GM23338 (cell line): ENCODE results near the gene SMPDL3B. TPM values are rescaled to one million over a fixed set of nuclear protein-coding genes. Genes with fewer than 3 reads are reported as not detected.

ENCODE experiments used
- ATAC-seq: fragments of 200-7000 bp; cut with Tn5 transposase; 3 replicates; pipeline ENCODE4 v1.9.1; 2020
- DNase-seq: peaks from one replicate; pipeline ENCODE4 v3.0.0-alpha.2; 2015; ENCODE audit warnings: low spot score
- H2AFZ ChIP-seq: fragments of 200-600 bp; sonication (generic); 2 replicates; pipeline ENCODE4 v1.8.0; 2016; ENCODE audit warnings: antibody characterized with exemption, mild to moderate bottlenecking, moderate library complexity
- H3F3A ChIP-seq: fragments of 200-600 bp; sonication (generic); replicated peaks from 2 replicates; pipeline ENCODE4 v1.8.0; 2017; ENCODE audit warnings: antibody characterized with exemption, mixed run types, low read depth
- H3K27ac ChIP-seq: fragments of 200-600 bp; sonication (generic); 2 replicates; pipeline ENCODE4 v1.6.1; 2016; ENCODE audit warnings: low read depth
- H3K27me3 ChIP-seq: fragments of 200-600 bp; sonication (generic); 2 replicates; pipeline ENCODE4 v1.8.0; 2016; ENCODE audit warnings: mild to moderate bottlenecking, mixed run types, moderate library complexity; ENCODE audit not compliant: insufficient read depth
- H3K36me3 ChIP-seq: fragments of 200-600 bp; sonication (generic); 2 replicates; pipeline ENCODE4 v1.8.0; 2016; ENCODE audit warnings: mild to moderate bottlenecking; ENCODE audit not compliant: insufficient read depth
- H3K4me1 ChIP-seq: fragments of 200-600 bp; sonication (generic); 2 replicates; pipeline ENCODE4 v1.8.0; 2016; ENCODE audit warnings: mild to moderate bottlenecking, moderate library complexity; ENCODE audit not compliant: insufficient read depth
- H3K4me2 ChIP-seq: fragments of 200-600 bp; sonication (generic); 2 replicates; pipeline ENCODE4 v1.7.1; 2017; ENCODE audit warnings: mixed run types
- H3K4me3 ChIP-seq: fragments of 200-600 bp; sonication (generic); 2 replicates; pipeline ENCODE4 v1.6.1; 2016; ENCODE audit warnings: mixed run types
- H3K79me2 ChIP-seq: fragments of 200-600 bp; sonication (generic); replicated peaks from 2 replicates; pipeline ENCODE4 v1.8.0; 2017; ENCODE audit warnings: mild to moderate bottlenecking; ENCODE audit not compliant: insufficient read depth
- H3K9me2 ChIP-seq: fragments of 200-600 bp; sonication (generic); 2 replicates; pipeline ENCODE4 v1.8.0; 2017; ENCODE audit not compliant: insufficient read depth
- H4K20me1 ChIP-seq: fragments of 200-600 bp; sonication (generic); replicated peaks from 2 replicates; pipeline ENCODE4 v1.8.0; 2017; ENCODE audit warnings: mild to moderate bottlenecking; ENCODE audit not compliant: insufficient read depth
- H3K27ac Mint-ChIP-seq: 2 replicates; pipeline ENCODE4 v1.8.0; 2020; ENCODE audit warnings: inconsistent platforms, mild to moderate bottlenecking, moderate library complexity, mixed read lengths
- H3K27me3 Mint-ChIP-seq: 3 replicates; pipeline ENCODE4 v1.8.0; 2022; ENCODE audit warnings: low read depth, mild to moderate bottlenecking, moderate library complexity, mixed read lengths, inconsistent platforms; ENCODE audit not compliant: insufficient read depth, poor library complexity
- H3K36me3 Mint-ChIP-seq: 3 replicates; pipeline ENCODE4 v1.8.0; 2021; ENCODE audit warnings: low read depth, mild to moderate bottlenecking, inconsistent platforms, moderate library complexity, mixed read lengths
- H3K4me1 Mint-ChIP-seq: 3 replicates; pipeline ENCODE4 v1.8.0; 2020; ENCODE audit warnings: mild to moderate bottlenecking, inconsistent platforms, mixed read lengths
- H3K4me3 Mint-ChIP-seq: 3 replicates; pipeline ENCODE4 v1.8.0; 2021; ENCODE audit warnings: moderate library complexity, mild to moderate bottlenecking, inconsistent platforms, mixed read lengths
- H3K9me3 Mint-ChIP-seq: 3 replicates; pipeline ENCODE4 v1.8.0; 2020; ENCODE audit warnings: moderate library complexity, mild to moderate bottlenecking, inconsistent platforms, mixed read lengths
- CREB1 ChIP-seq: fragments of 250-450 bp; sonication (Bioruptor Pico); IDR thresholded peaks from 2 replicates; pipeline ENCODE4 v1.5.0; 2020; ENCODE audit warnings: low read depth, mild to moderate bottlenecking, moderate library complexity
- CTCF ChIP-seq, 2 experiments: fragments of 200-600 bp in 1 of 2; sonication (generic) in 1 of 2; conservative IDR thresholded peaks; 2 replicates each; pipeline versions ENCODE4 v1.5.1 to v1.6.1; 2016 to 2017; ENCODE audit warnings: antibody characterized with exemption in 2 of 2, low read depth in 2 of 2, mild to moderate bottlenecking in 2 of 2, moderate library complexity in 1 of 2
- ETS1 ChIP-seq: IDR thresholded peaks from 2 replicates; pipeline ENCODE4 v1.6.1; 2016; ENCODE audit warnings: antibody characterized with exemption
- EZH2 ChIP-seq: fragments of 200-600 bp; sonication (generic); IDR thresholded peaks from one replicate; pipeline ENCODE4 v1.8.0; 2017; ENCODE audit warnings: antibody characterized with exemption, mild to moderate bottlenecking, low read depth; ENCODE audit not compliant: unreplicated experiment
- EZH2phosphoT487 ChIP-seq: fragments of 200-600 bp; sonication (generic); IDR thresholded peaks from one replicate; pipeline ENCODE4 v1.8.1; 2018; ENCODE audit warnings: antibody characterized with exemption; ENCODE audit not compliant: unreplicated experiment
- JUNB ChIP-seq: IDR thresholded peaks from one replicate; pipeline ENCODE4 v1.6.1; 2016; ENCODE audit warnings: antibody characterized with exemption; ENCODE audit not compliant: unreplicated experiment
- NANOG ChIP-seq: IDR thresholded peaks from 2 replicates; pipeline ENCODE4 v1.6.1; 2016; ENCODE audit warnings: antibody characterized with exemption, borderline replicate concordance
- POLR2AphosphoS5 ChIP-seq: IDR thresholded peaks from 2 replicates; pipeline ENCODE4 v1.6.1; 2016; ENCODE audit warnings: antibody characterized with exemption, low read depth
- STAT1 ChIP-seq: IDR thresholded peaks from one replicate; pipeline ENCODE4 v1.6.1; 2016; ENCODE audit warnings: antibody characterized with exemption; ENCODE audit not compliant: unreplicated experiment
- ZNF114 ChIP-seq: fragments of 250-450 bp; sonication (Bioruptor Pico); IDR thresholded peaks from 2 replicates; pipeline ENCODE4 v1.5.0; 2020; ENCODE audit warnings: mild to moderate bottlenecking, moderate library complexity
- ZNF331 ChIP-seq: fragments of 250-450 bp; sonication (Bioruptor Pico); IDR thresholded peaks from 2 replicates; pipeline ENCODE4 v1.5.0; 2020; ENCODE audit warnings: low read depth, mild to moderate bottlenecking, moderate library complexity
- polyA plus RNA-seq: library from polyadenylated mRNA; unstranded; fragments of >200 nt; fragmentation: Nextera tagmentation; extraction: Ambion mirVana; gene quantifications from 2 replicates; pipeline ENCODE4 v1.2.1, GENCODE V29; 2016
- total RNA-seq: library from RNA; depleted of rRNA; stranded (reverse); fragments of >200 nt; shearing (Covaris generic); gene quantifications from 2 replicates; pipeline ENCODE4 v1.2.3, GENCODE V29; 2014
- TF ChIP-seq, protein P1 (sequence below): IDR thresholded peaks from one replicate; pipeline ENCODE4 v1.6.1; 2018; ENCODE audit warnings: antibody characterized with exemption; ENCODE audit not compliant: unreplicated experiment
- TF ChIP-seq, protein P2 (sequence below): fragments of 250-450 bp; sonication (Bioruptor Pico); IDR thresholded peaks from 2 replicates; pipeline ENCODE4 v1.5.0; 2020; ENCODE audit warnings: mild to moderate bottlenecking, moderate library complexity

The SMPDL3B gene
- total and polyA plus RNA-seq, 2 experiments from 2014 or later: 39.5 to 83.1 TPM

DNA sequence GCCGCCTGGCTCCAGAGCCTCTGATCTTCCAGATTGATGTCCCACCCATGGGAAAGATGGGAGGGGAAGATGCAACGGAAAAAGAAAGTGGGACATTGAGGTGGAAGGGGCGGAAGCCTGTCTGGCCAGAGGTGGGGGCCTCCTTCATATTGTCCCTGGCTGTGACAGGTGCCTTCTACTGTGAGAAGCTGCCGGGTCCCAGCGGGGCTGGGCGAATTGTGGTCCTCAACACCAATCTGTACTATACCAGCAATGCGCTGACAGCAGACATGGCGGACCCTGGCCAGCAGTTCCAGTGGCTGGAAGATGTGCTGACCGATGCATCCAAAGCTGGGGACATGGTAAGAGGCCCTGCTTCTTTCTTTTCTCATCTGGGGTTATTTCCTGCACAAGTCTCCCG, 19.4 kb downstream of the SMPDL3B start (continued):
- TF ChIP-seq, protein P1, sequence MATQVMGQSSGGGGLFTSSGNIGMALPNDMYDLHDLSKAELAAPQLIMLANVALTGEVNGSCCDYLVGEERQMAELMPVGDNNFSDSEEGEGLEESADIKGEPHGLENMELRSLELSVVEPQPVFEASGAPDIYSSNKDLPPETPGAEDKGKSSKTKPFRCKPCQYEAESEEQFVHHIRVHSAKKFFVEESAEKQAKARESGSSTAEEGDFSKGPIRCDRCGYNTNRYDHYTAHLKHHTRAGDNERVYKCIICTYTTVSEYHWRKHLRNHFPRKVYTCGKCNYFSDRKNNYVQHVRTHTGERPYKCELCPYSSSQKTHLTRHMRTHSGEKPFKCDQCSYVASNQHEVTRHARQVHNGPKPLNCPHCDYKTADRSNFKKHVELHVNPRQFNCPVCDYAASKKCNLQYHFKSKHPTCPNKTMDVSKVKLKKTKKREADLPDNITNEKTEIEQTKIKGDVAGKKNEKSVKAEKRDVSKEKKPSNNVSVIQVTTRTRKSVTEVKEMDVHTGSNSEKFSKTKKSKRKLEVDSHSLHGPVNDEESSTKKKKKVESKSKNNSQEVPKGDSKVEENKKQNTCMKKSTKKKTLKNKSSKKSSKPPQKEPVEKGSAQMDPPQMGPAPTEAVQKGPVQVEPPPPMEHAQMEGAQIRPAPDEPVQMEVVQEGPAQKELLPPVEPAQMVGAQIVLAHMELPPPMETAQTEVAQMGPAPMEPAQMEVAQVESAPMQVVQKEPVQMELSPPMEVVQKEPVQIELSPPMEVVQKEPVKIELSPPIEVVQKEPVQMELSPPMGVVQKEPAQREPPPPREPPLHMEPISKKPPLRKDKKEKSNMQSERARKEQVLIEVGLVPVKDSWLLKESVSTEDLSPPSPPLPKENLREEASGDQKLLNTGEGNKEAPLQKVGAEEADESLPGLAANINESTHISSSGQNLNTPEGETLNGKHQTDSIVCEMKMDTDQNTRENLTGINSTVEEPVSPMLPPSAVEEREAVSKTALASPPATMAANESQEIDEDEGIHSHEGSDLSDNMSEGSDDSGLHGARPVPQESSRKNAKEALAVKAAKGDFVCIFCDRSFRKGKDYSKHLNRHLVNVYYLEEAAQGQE: no peak
- TF ChIP-seq ZNF331: no peak
- TF ChIP-seq ETS1: no peak
- TF ChIP-seq EZH2phosphoT487: no peak
- TF ChIP-seq NANOG: no peak
- no peak for TF ChIP-seq ZNF114
- no peak for TF ChIP-seq STAT1
- TF ChIP-seq JUNB: no peak
- TF ChIP-seq POLR2AphosphoS5: no peak
- TF ChIP-seq CTCF (conservative IDR thresholded peaks at IDR 0.05; ENCODE audit: low read depth in 2 of 2): no peak
- TF ChIP-seq EZH2: no peak
- TF ChIP-seq CREB1 (CRISPR knock-in tag): no peak

GRCh38 chr1:27955076-27955475, 20.3 kb downstream of the SMPDL3B start:
- peaks cover 7% of the 10 kb centered on the region for H3K4me1 Mint-ChIP-seq
- Histone ChIP-seq H3K4me2 (no peak overlapping the region), H3K9me2 (no peaks in the 10 kb centered on the region), H3K36me3 (peaks cover 16% of the 10 kb centered on the region), H3K27me3 (no peaks in the 10 kb centered on the region), H3K79me2 (no peaks in the 10 kb centered on the region), H2AFZ (no peak overlapping the region), H3K4me3 (no peak overlapping the region), H3F3A (peaks cover 10% of the 10 kb centered on the region), H3K4me1 (peaks cover 6% of the 10 kb centered on the region; the same call in 1 of the 2 replicates), H4K20me1 (no peaks in the 10 kb centered on the region; the same call in 1 of the 2 replicates), H3K27ac (no peak overlapping the region)
- DNase-seq: no peak
- peaks cover 9% of the 10 kb centered on the region for H3K27me3 Mint-ChIP-seq
- no peaks in the 10 kb centered on the region for H3K9me3 Mint-ChIP-seq
- peaks cover 52% of the 10 kb centered on the region for H3K36me3 Mint-ChIP-seq
- peak overlapping the region; percentile 20; the same call in 1 of the 2 replicates for H3K27ac Mint-ChIP-seq
- H3K4me3 Mint-ChIP-seq: no peak overlapping the region; the same call in 2 of the 3 replicates
- no peak for ATAC-seq
- no peak for TF ChIP-seq POLR2AphosphoS5
- TF ChIP-seq EZH2phosphoT487: no peak
- no peak for TF ChIP-seq CREB1 (CRISPR knock-in tag)
- no peak for TF ChIP-seq STAT1
- TF ChIP-seq, protein P2, sequence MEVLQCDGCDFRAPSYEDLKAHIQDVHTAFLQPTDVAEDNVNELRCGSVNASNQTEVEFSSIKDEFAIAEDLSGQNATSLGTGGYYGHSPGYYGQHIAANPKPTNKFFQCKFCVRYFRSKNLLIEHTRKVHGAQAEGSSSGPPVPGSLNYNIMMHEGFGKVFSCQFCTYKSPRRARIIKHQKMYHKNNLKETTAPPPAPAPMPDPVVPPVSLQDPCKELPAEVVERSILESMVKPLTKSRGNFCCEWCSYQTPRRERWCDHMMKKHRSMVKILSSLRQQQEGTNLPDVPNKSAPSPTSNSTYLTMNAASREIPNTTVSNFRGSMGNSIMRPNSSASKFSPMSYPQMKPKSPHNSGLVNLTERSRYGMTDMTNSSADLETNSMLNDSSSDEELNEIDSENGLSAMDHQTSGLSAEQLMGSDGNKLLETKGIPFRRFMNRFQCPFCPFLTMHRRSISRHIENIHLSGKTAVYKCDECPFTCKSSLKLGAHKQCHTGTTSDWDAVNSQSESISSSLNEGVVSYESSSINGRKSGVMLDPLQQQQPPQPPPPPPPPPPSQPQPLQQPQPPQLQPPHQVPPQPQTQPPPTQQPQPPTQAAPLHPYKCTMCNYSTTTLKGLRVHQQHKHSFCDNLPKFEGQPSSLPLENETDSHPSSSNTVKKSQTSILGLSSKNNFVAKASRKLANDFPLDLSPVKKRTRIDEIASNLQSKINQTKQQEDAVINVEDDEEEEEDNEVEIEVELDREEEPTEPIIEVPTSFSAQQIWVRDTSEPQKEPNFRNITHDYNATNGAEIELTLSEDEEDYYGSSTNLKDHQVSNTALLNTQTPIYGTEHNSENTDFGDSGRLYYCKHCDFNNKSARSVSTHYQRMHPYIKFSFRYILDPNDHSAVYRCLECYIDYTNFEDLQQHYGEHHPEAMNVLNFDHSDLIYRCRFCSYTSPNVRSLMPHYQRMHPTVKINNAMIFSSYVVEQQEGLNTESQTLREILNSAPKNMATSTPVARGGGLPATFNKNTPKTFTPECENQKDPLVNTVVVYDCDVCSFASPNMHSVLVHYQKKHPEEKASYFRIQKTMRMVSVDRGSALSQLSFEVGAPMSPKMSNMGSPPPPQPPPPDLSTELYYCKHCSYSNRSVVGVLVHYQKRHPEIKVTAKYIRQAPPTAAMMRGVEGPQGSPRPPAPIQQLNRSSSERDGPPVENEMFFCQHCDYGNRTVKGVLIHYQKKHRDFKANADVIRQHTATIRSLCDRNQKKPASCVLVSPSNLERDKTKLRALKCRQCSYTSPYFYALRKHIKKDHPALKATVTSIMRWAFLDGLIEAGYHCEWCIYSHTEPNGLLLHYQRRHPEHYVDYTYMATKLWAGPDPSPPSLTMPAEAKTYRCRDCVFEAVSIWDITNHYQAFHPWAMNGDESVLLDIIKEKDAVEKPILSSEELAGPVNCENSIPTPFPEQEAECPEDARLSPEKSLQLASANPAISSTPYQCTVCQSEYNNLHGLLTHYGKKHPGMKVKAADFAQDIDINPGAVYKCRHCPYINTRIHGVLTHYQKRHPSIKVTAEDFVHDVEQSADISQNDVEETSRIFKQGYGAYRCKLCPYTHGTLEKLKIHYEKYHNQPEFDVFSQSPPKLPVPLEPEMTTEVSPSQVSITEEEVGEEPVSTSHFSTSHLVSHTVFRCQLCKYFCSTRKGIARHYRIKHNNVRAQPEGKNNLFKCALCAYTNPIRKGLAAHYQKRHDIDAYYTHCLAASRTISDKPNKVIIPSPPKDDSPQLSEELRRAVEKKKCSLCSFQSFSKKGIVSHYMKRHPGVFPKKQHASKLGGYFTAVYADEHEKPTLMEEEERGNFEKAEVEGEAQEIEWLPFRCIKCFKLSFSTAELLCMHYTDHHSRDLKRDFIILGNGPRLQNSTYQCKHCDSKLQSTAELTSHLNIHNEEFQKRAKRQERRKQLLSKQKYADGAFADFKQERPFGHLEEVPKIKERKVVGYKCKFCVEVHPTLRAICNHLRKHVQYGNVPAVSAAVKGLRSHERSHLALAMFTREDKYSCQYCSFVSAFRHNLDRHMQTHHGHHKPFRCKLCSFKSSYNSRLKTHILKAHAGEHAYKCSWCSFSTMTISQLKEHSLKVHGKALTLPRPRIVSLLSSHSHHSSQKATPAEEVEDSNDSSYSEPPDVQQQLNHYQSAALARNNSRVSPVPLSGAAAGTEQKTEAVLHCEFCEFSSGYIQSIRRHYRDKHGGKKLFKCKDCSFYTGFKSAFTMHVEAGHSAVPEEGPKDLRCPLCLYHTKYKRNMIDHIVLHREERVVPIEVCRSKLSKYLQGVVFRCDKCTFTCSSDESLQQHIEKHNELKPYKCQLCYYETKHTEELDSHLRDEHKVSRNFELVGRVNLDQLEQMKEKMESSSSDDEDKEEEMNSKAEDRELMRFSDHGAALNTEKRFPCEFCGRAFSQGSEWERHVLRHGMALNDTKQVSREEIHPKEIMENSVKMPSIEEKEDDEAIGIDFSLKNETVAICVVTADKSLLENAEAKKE (CRISPR knock-in tag): no peak
